Measurements from ENCODE around the gene TMEM19.

The TMEM19 gene

DNA sequence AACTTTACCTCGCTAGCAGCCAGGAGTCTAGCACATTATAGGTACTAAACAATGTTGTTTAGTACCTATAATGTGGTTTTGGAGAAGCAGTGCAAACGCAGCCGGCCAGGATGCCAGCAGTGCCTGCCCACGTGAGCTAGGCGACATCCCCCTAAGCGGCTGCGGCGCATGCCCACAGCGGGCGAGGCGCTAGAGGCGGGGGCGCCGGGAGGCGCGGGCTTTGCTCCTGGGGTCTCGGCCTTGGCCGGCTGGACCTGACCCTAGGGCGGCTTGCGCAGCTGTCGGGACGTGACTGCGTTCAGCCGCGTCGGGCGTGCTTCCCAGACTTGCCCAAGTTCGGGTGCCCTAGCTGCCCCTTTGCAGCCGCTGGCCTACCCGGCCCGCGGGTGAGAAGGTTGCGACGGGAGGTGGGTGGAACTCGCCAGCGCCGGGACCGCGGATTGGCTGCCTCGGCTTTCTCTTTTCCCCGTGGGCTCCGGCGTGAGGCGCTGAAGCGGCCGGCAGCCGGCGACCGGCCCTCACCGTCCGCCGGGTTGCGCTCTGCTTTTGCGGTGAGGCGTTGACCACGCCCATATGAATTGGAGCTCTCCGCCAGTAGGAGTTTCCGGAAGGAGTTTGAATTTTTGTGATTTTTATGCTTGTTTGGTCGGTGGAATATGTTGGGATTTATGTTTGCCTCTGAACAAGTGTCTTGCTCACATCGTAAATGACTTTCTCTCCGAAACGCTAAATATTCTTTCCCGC is at the start of gene TMEM19:
TMEM19 (plus strand) TSS at position 169 of the 744 bp plus-strand sequence. CDS start 599 bp downstream, outside the sequence.
- in situ Hi-C loops (cut with MboI; ENCODE audit: low sequenced_read_pairs), result no loop called here

- in situ Hi-C loops (cut with MboI; ENCODE audit: low sequenced_read_pairs), result no loop called here
These were observed 49.2 kb upstream of the TMEM19 start for GRCh38 chr12:71636704-71637115.

DNA sequence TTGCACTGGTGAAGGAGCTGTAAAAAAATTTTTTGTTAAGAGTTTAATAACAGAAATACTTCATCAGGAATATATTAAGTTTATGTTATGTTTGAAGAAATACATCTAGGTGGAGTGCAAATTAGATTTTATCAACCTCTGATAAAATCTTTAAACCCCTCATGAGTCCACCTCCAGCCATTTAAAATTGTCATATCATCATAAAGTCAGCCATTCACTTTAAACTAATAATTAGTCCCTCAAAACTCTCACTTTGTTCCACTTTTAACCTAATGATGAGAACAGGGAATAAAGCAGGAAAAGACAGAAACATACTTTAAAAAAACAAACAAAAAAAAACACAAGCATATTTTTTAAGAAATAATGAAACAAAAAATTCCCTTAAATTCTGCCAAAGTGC is 47.4 kb upstream of the TMEM19 start:
- in situ Hi-C loops (cut with MboI; ENCODE audit: low sequenced_read_pairs), result no loop called here

DNA sequence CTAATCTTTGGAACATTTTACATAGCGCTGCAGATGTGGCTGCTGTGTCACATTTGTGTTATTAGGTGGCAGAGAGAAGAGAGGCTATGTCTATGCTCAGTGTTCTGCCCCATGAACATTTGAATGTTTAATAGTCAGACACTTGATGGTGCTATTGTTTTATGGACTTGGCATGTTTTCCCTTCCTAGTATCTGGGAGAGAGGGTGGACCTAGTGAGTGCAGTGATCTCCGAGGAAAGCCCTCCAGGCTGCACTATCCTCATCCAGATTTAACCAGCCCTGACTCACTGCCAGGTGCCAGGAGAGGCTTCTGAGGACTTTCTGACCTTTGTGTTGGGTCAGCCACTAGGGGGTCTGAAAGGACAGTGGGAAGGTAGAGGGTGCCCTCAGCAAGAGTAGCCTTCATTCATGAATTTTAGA is 46.5 kb upstream of the TMEM19 start:
- in situ Hi-C loops (cut with MboI; ENCODE audit: low sequenced_read_pairs), result no loop called here

- in situ Hi-C loops (cut with MboI; ENCODE audit: low sequenced_read_pairs), result no loop called here
These were observed 45.6 kb upstream of the TMEM19 start for GRCh38 chr12:71640316-71640715.

DNA sequence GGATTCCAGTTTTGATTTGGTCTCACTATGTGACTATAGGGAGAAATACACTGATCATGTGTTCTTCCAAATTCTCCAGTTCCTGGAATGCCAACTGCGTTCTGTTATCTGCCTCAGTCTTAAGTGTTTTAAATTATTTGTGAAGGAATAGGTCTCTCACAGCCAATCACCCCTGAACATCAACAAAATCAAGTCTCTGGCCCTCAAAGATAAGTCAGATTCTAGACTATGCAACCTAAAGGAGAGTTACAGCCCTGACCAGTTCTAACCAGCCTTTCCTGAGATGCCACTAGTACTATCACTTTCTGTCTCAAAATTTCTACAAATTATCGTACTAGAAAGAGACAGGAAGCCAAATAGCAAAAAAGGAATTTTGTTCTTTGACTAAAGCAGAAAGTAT is 44.5 kb upstream of the TMEM19 start:
- in situ Hi-C loops (cut with MboI; ENCODE audit: low sequenced_read_pairs), result no loop called here

GRCh38 chr12:71642264-71642663 is 43.6 kb upstream of the TMEM19 start:
- in situ Hi-C loops (cut with MboI; ENCODE audit: low sequenced_read_pairs), result no loop called here

DNA sequence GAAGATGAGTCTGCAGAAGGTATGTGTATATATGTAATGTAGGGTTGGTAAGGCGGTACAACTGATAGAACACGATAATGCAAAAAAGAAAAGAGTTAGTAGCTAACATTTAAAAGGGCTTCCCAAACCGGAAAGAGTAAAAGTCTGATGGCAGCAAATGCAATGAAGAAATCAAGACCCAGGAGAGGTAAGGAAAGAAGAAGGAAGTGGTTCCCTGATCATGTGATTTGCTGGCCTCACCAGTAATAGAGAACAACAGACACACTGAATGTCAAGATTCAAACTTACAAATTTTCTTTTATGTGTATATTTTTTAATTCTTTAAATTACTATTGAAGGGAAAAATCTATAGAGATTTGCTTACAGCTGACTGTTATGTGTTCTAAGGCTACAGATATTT is 40.6 kb upstream of the TMEM19 start:
- in situ Hi-C loops (cut with MboI; ENCODE audit: low sequenced_read_pairs), result no loop called here

DNA sequence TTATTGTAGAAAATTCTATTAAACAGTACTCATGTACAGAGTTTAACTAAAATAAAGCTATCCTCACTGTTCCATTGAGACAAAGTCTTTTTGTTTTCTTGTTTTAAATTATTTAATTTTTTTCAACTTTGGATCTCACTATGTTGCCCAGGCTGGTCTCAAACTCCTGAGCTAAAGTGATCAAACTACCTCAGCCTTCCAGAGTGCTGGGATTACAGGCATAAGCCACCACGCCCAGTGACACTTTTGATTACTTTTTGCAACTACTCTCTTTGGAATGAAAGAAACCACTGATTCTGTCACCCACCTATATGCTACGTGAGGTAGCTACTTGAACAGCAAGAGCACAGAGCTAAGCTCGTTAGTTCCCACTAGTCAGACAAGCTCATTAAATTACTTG is 39.4 kb upstream of the TMEM19 start:
- in situ Hi-C loops (cut with MboI; ENCODE audit: low sequenced_read_pairs), result no loop called here

- in situ Hi-C loops (cut with MboI; ENCODE audit: low sequenced_read_pairs), result no loop called here
These were observed 37.3 kb upstream of the TMEM19 start for GRCh38 chr12:71648537-71648936.

GRCh38 chr12:71649401-71649800 is 36.5 kb upstream of the TMEM19 start:
- in situ Hi-C loops (cut with MboI; ENCODE audit: low sequenced_read_pairs), result no loop called here

- in situ Hi-C loops (cut with MboI; ENCODE audit: low sequenced_read_pairs), result no loop called here
These were observed 33.2 kb upstream of the TMEM19 start for GRCh38 chr12:71652656-71653055.

GRCh38 chr12:71653137-71653536 is 32.7 kb upstream of the TMEM19 start:
- in situ Hi-C loops (cut with MboI; ENCODE audit: low sequenced_read_pairs), result no loop called here

- in situ Hi-C loops (cut with MboI; ENCODE audit: low sequenced_read_pairs), result no loop called here
These were observed 31.7 kb upstream of the TMEM19 start for GRCh38 chr12:71654200-71654599.

- in situ Hi-C loops (cut with MboI; ENCODE audit: low sequenced_read_pairs), result no loop called here
These were observed 30.4 kb upstream of the TMEM19 start for GRCh38 chr12:71655495-71655894.

- in situ Hi-C loops (cut with MboI; ENCODE audit: low sequenced_read_pairs), result no loop called here
These were observed 30.0 kb upstream of the TMEM19 start for GRCh38 chr12:71655907-71656306.

DNA sequence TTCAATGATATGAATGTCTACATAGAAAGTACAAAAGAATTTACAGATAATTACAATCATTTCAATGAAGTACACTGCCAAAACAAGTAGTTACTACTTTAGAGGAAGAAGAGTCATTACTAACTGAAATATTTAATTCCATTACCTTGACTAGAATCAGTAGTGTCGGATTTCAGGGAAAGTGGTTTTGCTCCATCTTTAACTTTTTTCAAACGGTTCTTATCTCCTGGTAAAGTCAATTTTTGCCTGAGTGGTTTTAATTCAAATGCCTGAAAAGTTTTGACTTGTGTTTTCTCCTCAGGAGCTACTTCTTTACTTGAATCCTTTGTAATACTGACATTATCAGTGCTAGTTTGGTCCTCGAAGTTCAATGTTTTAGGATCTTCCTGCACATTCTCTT is 29.1 kb upstream of the TMEM19 start:
- in situ Hi-C loops (cut with MboI; ENCODE audit: low sequenced_read_pairs), result no loop called here

DNA sequence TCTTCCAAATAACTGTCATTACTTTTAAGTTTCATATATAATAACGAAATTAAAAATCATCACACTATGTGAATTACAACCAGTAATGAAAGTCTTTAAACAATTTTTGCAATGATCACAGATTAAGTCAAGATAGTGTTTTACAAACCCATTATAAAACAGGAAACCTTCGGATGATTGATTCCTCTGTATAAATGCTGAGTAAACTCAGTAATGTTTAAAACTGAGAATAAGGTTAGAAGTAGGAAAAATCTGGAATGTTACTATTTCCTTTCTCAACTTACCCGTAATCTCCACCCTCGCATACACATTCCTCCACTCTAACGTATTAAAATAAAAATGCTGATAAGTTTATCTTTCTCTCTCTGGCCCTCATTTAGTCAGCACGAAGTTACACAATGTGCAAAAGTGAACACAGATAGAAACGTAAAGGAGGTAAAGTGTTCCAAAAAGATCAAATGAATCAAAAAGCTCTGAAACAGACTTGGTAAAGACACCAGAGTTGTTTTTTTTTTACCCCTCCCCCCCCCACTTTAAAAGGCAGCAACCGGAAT is 23.8 kb upstream of the TMEM19 start:
- in situ Hi-C loops (cut with MboI; ENCODE audit: low sequenced_read_pairs), result no loop called here

DNA sequence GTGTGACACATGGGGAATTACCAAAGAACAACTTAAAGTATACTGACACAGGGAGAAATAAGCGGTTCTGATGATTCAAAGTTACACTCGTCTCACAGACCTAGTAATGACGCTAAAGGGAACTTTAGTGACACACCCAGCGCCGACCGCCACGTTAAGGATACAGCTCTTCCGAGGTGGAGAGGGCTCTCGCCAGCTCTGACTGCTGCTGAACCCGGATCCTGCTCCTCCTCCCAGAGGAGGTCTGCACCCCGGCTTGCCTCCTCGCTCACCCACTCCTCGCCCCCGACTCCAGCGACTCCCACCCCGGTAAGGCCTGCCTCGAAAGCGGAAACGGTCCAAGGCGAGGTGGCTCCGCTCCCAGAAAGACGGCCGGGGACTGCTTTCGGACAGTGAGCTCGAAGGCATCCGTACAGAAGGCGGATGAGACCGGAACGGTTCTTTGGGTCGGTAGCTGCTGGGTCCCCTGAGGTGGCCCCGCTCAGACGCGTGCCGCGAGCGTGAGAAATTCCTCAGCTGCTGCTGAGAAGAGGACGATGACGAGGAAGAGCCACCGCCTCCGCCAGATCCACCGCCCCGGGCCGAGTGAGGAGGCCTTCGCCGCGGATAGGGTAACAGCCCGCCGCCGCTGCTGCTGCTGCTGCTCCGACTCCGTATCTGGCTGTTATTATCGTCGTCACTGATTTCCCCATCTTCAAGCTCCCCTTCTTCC is 22.9 kb upstream of the TMEM19 start:
- in situ Hi-C loops (cut with MboI; ENCODE audit: low sequenced_read_pairs), result no loop called here

- in situ Hi-C loops (cut with MboI; ENCODE audit: low sequenced_read_pairs), result no loop called here
These were observed 22.1 kb upstream of the TMEM19 start, which contains the start of the genes THAP2 and ZFC3H1 for GRCh38 chr12:71663561-71664410. Gene THAP2, plus strand, starts transcription at chr12:71664301. Its CDS starts 209 bp downstream, at chr12:71664510. Gene ZFC3H1, minus strand, starts transcription at chr12:71663848. Its CDS starts 238 bp downstream, at chr12:71663610.

All from HL-60/S4 treated with phorbol 12-myristate 13-acetate at 8.2 ng/mL for 4 days and 3 days (cell line).